ENCODE results near the gene CHAT.

DNA sequence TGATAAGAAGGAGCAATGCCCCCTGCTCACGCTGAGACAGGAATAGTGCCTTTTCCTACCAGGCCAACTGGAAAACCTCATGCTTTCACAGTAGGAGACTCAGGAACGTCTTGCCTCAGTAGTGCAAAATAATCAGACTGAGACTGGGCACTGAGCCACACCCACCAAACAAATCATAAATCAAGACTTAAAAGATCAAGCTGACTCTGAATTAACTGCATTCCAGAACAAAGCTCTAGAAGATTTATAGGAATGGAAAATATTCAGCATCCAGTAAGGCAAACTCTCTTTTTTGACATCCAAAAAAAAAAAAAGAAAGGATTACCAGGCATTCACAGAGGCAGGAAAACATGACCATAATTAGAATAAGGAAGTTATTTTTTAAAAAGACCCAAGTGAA is 34.2 kb upstream of the CHAT start:
- TF ChIP-seq SUZ12 (IDR thresholded peaks at IDR 0.05; ENCODE audit: extremely low read depth, insufficient read depth, insufficient read length) (no peak), ZNF274 (IDR thresholded peaks at IDR 0.05; ENCODE audit: low read depth, low read length) (no peak)
